PC-9 (cell line): ENCODE measurements around the gene PABPN1L. TPM values are rescaled to one million over a fixed set of nuclear protein-coding genes. Genes with fewer than 3 reads are reported as not detected.

Experiments
- BruUV-seq: library from RNA; stranded (reverse); fragments of 400-500 nt; replicated peaks from 2 replicates; lab custom pipeline; 2021; lab: Mats Ljungman, UMichigan
- CTCF ChIA-PET: fragments of 300-600 bp; sonication (Branson Sonifier 250); formaldehyde crosslinking; loops from one replicate; lab custom pipeline; 2022; ENCODE audit warnings: antibody characterized with exemption; lab: Charles Lee
- POLR2A ChIA-PET: fragments of 300-600 bp; sonication (Branson Sonifier 250); formaldehyde crosslinking; loops from one replicate; lab custom pipeline; 2022; ENCODE audit warnings: antibody characterized with exemption; ENCODE audit not compliant: unreplicated experiment; lab: Charles Lee
- DNase-seq, 2 experiments: peaks; one replicate each; pipeline versions ENCODE4 v3.0.0 to v3.0.0-alpha.2; 2015 to 2022; ENCODE audit warnings: mixed read lengths in 1 of 2
- H2AFZ ChIP-seq: fragments of 200-600 bp; sonication (generic); 2 replicates; pipeline ENCODE4 v1.8.1; 2017; ENCODE audit warnings: antibody characterized with exemption
- H3F3A ChIP-seq: fragments of 200-600 bp; sonication (generic); 2 replicates; pipeline ENCODE4 v1.8.1; 2017; ENCODE audit warnings: antibody characterized with exemption, mild to moderate bottlenecking, low read depth; ENCODE audit not compliant: insufficient read depth
- H3K27ac ChIP-seq: fragments of 200-600 bp; sonication (generic); 2 replicates; pipeline ENCODE4 v1.6.1; 2016; ENCODE audit warnings: mixed run types
- H3K27me3 ChIP-seq: fragments of 200-600 bp; sonication (generic); 2 replicates; pipeline ENCODE4 v1.6.1; 2016; ENCODE audit warnings: low read depth, mixed run types; ENCODE audit not compliant: insufficient read depth
- H3K36me3 ChIP-seq: fragments of 200-600 bp; sonication (generic); 2 replicates; pipeline ENCODE4 v1.6.1; 2016; ENCODE audit warnings: low read depth, mixed run types
- H3K4me1 ChIP-seq: fragments of 200-600 bp; sonication (generic); replicated peaks from 2 replicates; pipeline ENCODE4 v1.6.1; 2016; ENCODE audit warnings: mixed run types; ENCODE audit not compliant: insufficient read depth
- H3K4me2 ChIP-seq: fragments of 200-600 bp; sonication (generic); 2 replicates; pipeline ENCODE4 v1.6.1; 2017; ENCODE audit warnings: mixed run types
- H3K4me3 ChIP-seq: fragments of 200-600 bp; sonication (generic); 2 replicates; pipeline ENCODE4 v1.6.1; 2016; ENCODE audit warnings: mixed run types
- H3K79me2 ChIP-seq: fragments of 200-600 bp; sonication (generic); 2 replicates; pipeline ENCODE4 v1.6.1; 2017; ENCODE audit warnings: low read depth, mixed run types
- H3K9me2 ChIP-seq: fragments of 200-600 bp; sonication (generic); 2 replicates; pipeline ENCODE4 v1.8.1; 2017; ENCODE audit warnings: mild to moderate bottlenecking; ENCODE audit not compliant: insufficient read depth
- H3K9me3 ChIP-seq: fragments of 200-600 bp; sonication (generic); 2 replicates; pipeline ENCODE4 v1.8.1; 2016; ENCODE audit warnings: low read depth; ENCODE audit not compliant: insufficient read depth
- H4K20me1 ChIP-seq: fragments of 200-600 bp; sonication (generic); 2 replicates; pipeline ENCODE4 v1.8.1; 2017; ENCODE audit not compliant: insufficient read depth
- CTCF ChIP-seq: fragments of 200-600 bp; sonication (generic); conservative IDR thresholded peaks from 2 replicates; pipeline ENCODE4 v1.6.1; 2017; ENCODE audit warnings: mixed run types, antibody characterized with exemption, mild to moderate bottlenecking, moderate library complexity
- EZH2 ChIP-seq: fragments of 200-600 bp; sonication (generic); IDR thresholded peaks from 2 replicates; pipeline ENCODE4 v1.8.0; 2017; ENCODE audit warnings: antibody characterized with exemption, low read depth
- intact Hi-C: fragments of 100-400 bp; cut with micrococcal nuclease; formaldehyde crosslinking; loops from one replicate; pipeline ENCODE4 v1.10.0; 2022; ENCODE audit not compliant: unreplicated experiment
- total RNA-seq: library from RNA; stranded (reverse); gene quantifications from 2 replicates; pipeline ENCODE4 v1.2.3, GENCODE V29; 2021

The PABPN1L gene
- total RNA-seq, 1 experiment from 2014 or later: not detected

DNA sequence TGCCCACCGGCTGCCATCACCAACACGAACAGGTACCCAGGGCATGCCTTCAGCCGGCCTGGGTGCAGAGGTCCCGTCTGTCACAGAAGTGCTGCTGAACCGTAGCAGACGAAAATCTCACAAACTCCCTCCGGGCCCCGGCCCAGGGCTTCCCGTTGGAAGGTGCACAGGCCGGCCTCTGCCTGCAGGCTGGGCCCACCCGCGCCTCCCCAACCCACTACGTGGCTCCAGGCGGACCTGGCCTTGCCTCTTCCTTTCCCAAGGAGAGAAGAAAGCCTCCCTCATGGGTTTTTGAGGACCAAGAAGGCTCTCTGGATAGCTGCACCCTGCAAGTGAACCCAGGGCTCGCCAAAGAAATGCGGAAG, 45.5 kb upstream of the PABPN1L start:
- BruUV-seq: no TSS peak
- Histone ChIP-seq H3K36me3 (no peaks in the 10 kb centered on the region), H3K4me2 (no peak overlapping the region), H3K27me3 (peaks cover 3% of the 10 kb centered on the region; the same call in 1 of the 2 replicates), H2AFZ (no peak overlapping the region), H3K9me2 (no peaks in the 10 kb centered on the region), H3K4me1 (0 out of 2 replicates have a peak, but pooled peaks cover 5% of the 10 kb centered on the region), H4K20me1 (no peaks in the 10 kb centered on the region), H3K9me3 (no peaks in the 10 kb centered on the region), H3K27ac (no peak overlapping the region), H3K4me3 (no peak overlapping the region), H3K79me2 (no peaks in the 10 kb centered on the region), H3F3A (peaks cover 6% of the 10 kb centered on the region; the same call in 1 of the 2 replicates)
- TF ChIP-seq CTCF (no peak), EZH2 (no peak)
- ChIA-PET CTCF (no interaction called here), POLR2A (no interaction called here)
- intact Hi-C loops: no loop called here
- no peak for DNase-seq

- Histone ChIP-seq H3K36me3 (no peaks in the 10 kb centered on the region), H3K4me1 (0 out of 2 replicates have a peak, but pooled peaks cover 5% of the 10 kb centered on the region), H3K4me2 (no peak overlapping the region), H3K9me2 (no peaks in the 10 kb centered on the region), H3K27me3 (peaks cover 3% of the 10 kb centered on the region; the same call in 1 of the 2 replicates), H3K79me2 (no peaks in the 10 kb centered on the region), H2AFZ (no peak overlapping the region), H3K9me3 (no peaks in the 10 kb centered on the region), H3F3A (peaks cover 6% of the 10 kb centered on the region; the same call in 1 of the 2 replicates), H3K27ac (no peak overlapping the region), H3K4me3 (no peak overlapping the region), H4K20me1 (no peaks in the 10 kb centered on the region)
- no peak for DNase-seq
- no TSS peak for BruUV-seq
- intact Hi-C loops: no loop called here
- POLR2A ChIA-PET: no interaction called here
- TF ChIP-seq CTCF (no peak), EZH2 (no peak)
- CTCF ChIA-PET: no interaction called here
These were observed 44.9 kb upstream of the PABPN1L start for GRCh38 chr16:88911136-88911945.

DNA sequence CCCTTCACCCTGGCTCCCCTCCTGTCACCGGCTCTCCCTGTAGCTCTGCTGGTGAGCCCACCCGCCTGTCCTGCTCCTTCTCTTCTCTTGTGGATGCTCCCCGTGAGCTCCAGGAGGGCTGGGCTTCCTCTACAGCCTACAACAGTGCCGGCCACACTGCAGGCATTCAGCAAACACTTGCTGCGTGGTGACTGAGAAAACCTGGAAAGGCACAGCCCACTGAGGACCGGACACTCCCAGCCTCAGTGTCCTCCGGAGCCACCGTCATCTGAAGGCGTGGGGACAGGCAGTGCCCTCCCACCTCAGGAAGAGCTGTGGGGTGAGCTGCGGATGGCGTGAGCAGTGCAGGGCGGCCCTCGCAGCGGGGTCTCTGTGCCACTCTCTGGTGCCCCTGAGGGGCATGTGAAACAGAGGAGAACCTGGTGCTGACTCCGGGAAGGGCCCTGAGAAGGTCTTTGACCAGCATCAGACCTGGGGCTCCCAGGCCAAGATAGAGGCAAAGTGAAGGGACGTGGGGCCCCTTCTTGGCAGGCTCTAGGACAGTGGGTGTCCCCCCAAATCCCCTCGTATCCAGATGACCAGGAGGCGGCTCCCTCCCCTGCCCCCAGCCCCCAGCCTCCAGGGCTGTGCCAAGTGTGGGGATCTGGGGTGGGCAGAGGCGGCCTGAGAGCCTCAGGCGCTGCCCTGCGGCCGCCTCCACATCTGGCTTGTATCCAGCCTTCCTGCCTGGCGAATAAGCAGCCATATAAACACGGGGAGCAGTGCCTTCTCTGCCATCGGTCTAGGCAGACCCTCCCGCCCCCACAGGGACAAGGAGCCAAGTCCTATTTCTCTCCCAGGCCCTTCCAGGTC, 44.0 kb upstream of the PABPN1L start:
- BruUV-seq: no TSS peak
- H3K36me3 ChIP-seq: no peaks in the 10 kb centered on the region
- H3K79me2 ChIP-seq: no peaks in the 10 kb centered on the region
- H3K27me3 ChIP-seq: peaks cover 3% of the 10 kb centered on the region; the same call in 1 of the 2 replicates
- H3K27ac ChIP-seq: no peak overlapping the region
- no peaks in the 10 kb centered on the region for H3F3A ChIP-seq
- no peaks in the 10 kb centered on the region for H3K9me2 ChIP-seq
- DNase-seq: no peak
- TF ChIP-seq EZH2 (no peak), CTCF (no peak)
- POLR2A ChIA-PET: no interaction called here
- CTCF ChIA-PET: no interaction called here
- no peaks in the 10 kb centered on the region for H3K9me3 ChIP-seq
- H4K20me1 ChIP-seq: no peaks in the 10 kb centered on the region
- H2AFZ ChIP-seq: no peak overlapping the region
- intact Hi-C loops: no loop called here
- H3K4me1 ChIP-seq: 0 out of 2 replicates have a peak, but pooled peaks cover 5% of the 10 kb centered on the region
- H3K4me2 ChIP-seq: no peak overlapping the region
- no peak overlapping the region for H3K4me3 ChIP-seq
